ENCODE data around the gene AHCYL2.
A peak's percentile ranks its signal among the peaks of the same experiment; 100 is the strongest.
"Not testable (repeated sequence)": the region's sequence is repeated elsewhere in the genome, so short reads cannot be mapped to it uniquely, and the experiment has no call there.

Gene AHCYL2

GRCh38 chr7:129245533-129245932, 20.7 kb downstream of the AHCYL2 start:
- DNase-seq: no peak

- no peak for DNase-seq
Observed at GRCh38 chr7:129247087-129247486, 22.3 kb downstream of the AHCYL2 start.

- DNase-seq: no peak
Observed at GRCh38 chr7:129252128-129252527, 27.3 kb downstream of the AHCYL2 start.

- DNase-seq: not testable (repeated sequence)
Observed at GRCh38 chr7:129252603-129253002, 27.8 kb downstream of the AHCYL2 start.

- DNase-seq: no peak
Observed at GRCh38 chr7:129255800-129256199, 31.0 kb downstream of the AHCYL2 start.

- DNase-seq: no peak
Observed at GRCh38 chr7:129256221-129256620, 31.4 kb downstream of the AHCYL2 start.

GRCh38 chr7:129257168-129257567, 32.3 kb downstream of the AHCYL2 start:
- peak; percentile 54 to 62 for DNase-seq

- DNase-seq: no peak
Observed at GRCh38 chr7:129258649-129259389, 34.0 kb downstream of the AHCYL2 start.

- no peak for DNase-seq
Observed at GRCh38 chr7:129262324-129262723, 37.5 kb downstream of the AHCYL2 start.

GRCh38 chr7:129263168-129263567, 38.3 kb downstream of the AHCYL2 start:
- no peak for DNase-seq

- no peak for DNase-seq
Observed at GRCh38 chr7:129264534-129264933, 39.7 kb downstream of the AHCYL2 start.

- DNase-seq: no peak
Observed at GRCh38 chr7:129265328-129265727, 40.5 kb downstream of the AHCYL2 start.

- no peak for DNase-seq
Observed at GRCh38 chr7:129266181-129266580, 41.4 kb downstream of the AHCYL2 start.

- no peak for DNase-seq
Observed at GRCh38 chr7:129270077-129270476, 45.2 kb downstream of the AHCYL2 start.

- DNase-seq: peak; percentile 78 to 92
Observed at GRCh38 chr7:129271500-129272355, 46.9 kb downstream of the AHCYL2 start.

- DNase-seq: no peak
Observed at GRCh38 chr7:129273936-129274335, 49.1 kb downstream of the AHCYL2 start.

- DNase-seq: no peak
Observed at GRCh38 chr7:129277629-129278028, 52.8 kb downstream of the AHCYL2 start.

- DNase-seq: no peak
Observed at GRCh38 chr7:129278688-129279087, 53.9 kb downstream of the AHCYL2 start.

- DNase-seq: no peak
Observed at GRCh38 chr7:129279757-129280156, 54.9 kb downstream of the AHCYL2 start.

GRCh38 chr7:129281163-129281562, 56.3 kb downstream of the AHCYL2 start:
- DNase-seq: no peak

- DNase-seq: no peak
Observed at GRCh38 chr7:129282865-129283264, 58.0 kb downstream of the AHCYL2 start.

GRCh38 chr7:129283936-129284335, 59.1 kb downstream of the AHCYL2 start:
- no peak for DNase-seq

GRCh38 chr7:129285111-129285510, 60.3 kb downstream of the AHCYL2 start:
- DNase-seq: no peak

- DNase-seq: no peak
Observed at GRCh38 chr7:129292861-129293260, 68.0 kb downstream of the AHCYL2 start.

Measured in Kasumi-1 (cell line).